ENCODE measurements around the gene SKAP1.

GRCh38 chr17:48180842-48181629 is 249.0 kb downstream of the SKAP1 start:
- TF ChIP-seq CTCF (IDR thresholded peaks at IDR 0.05) (no peak), EP300 (IDR thresholded peaks at IDR 0.05; ENCODE audit: low read depth) (no peak), POLR2A (IDR thresholded peaks at IDR 0.05) (no peak)
